Endodermal cell (in vitro differentiated cells): ENCODE results near the gene PGGHG. TPM values are rescaled to one million over a fixed set of nuclear protein-coding genes. Genes with fewer than 3 reads are reported as not detected.
"Not testable (repeated sequence)": the region's sequence is repeated elsewhere in the genome, so short reads cannot be mapped to it uniquely, and the experiment has no call there.

Experiments
- DNase-seq: peaks from one replicate; pipeline ENCODE4 v3.0.0-alpha.2; 2017
- H3K27ac ChIP-seq: 2 replicates; pipeline ENCODE4 v1.5.1; 2013; ENCODE audit warnings: mild to moderate bottlenecking, low read depth, low read length, moderate library complexity
- H3K27me3 ChIP-seq: 2 replicates; pipeline ENCODE4 v1.6.1; 2013; ENCODE audit warnings: mild to moderate bottlenecking, low read length, moderate library complexity; ENCODE audit not compliant: insufficient read depth, control insufficient read depth, poor library complexity, severe bottlenecking
- H3K36me3 ChIP-seq: 2 replicates; pipeline ENCODE4 v1.7.0; 2013; ENCODE audit warnings: mild to moderate bottlenecking, low read length, moderate library complexity; ENCODE audit not compliant: control insufficient read depth, insufficient read depth
- H3K4me1 ChIP-seq: one replicate; pipeline ENCODE4 v1.7.0; 2013; ENCODE audit warnings: low read length; ENCODE audit not compliant: control insufficient read depth, insufficient read depth
- H3K4me3 ChIP-seq: 2 replicates; pipeline ENCODE4 v1.5.1; 2013; ENCODE audit warnings: mild to moderate bottlenecking, low read length, moderate library complexity
- H3K9ac ChIP-seq: 2 replicates; pipeline ENCODE4 v1.6.1; 2013; ENCODE audit warnings: mild to moderate bottlenecking, low read length, moderate library complexity; ENCODE audit not compliant: poor library complexity, severe bottlenecking; ENCODE audit errors: extremely low read depth
- H3K9me3 ChIP-seq: 2 replicates; pipeline ENCODE4 v1.6.1; 2013; ENCODE audit warnings: mild to moderate bottlenecking, low read length, moderate library complexity; ENCODE audit not compliant: control insufficient read depth
- H3K27ac Mint-ChIP-seq: 2 replicates; pipeline ENCODE4 v1.8.0; 2020; ENCODE audit warnings: mixed read lengths
- H3K27me3 Mint-ChIP-seq: 2 replicates; pipeline ENCODE4 v1.8.0; 2021; ENCODE audit warnings: mild to moderate bottlenecking, mixed read lengths; ENCODE audit not compliant: insufficient read depth
- H3K36me3 Mint-ChIP-seq: 2 replicates; pipeline ENCODE4 v1.8.0; 2020; ENCODE audit warnings: low read depth, mixed read lengths
- H3K4me1 Mint-ChIP-seq: 2 replicates; pipeline ENCODE4 v1.8.0; 2020; ENCODE audit warnings: mixed read lengths
- H3K4me3 Mint-ChIP-seq: 2 replicates; pipeline ENCODE4 v1.8.0; 2020; ENCODE audit warnings: mild to moderate bottlenecking, moderate library complexity, mixed read lengths
- H3K9me3 Mint-ChIP-seq: 2 replicates; pipeline ENCODE4 v1.8.0; 2020; ENCODE audit warnings: mild to moderate bottlenecking, mixed read lengths
- WGBS, 2 experiments: methylation state at CpG; one replicate each; pipeline versions ENCODE4 v1.1.5 to v1.1.7; 2013; ENCODE audit warnings: missing lambda C conversion rate in 2 of 2, mixed read lengths in 1 of 2; ENCODE audit not compliant: insufficient coverage in 1 of 2, insufficient read length in 1 of 2; 5-methylcytosine and 5-hydroxymethylcytosine counted together
- total RNA-seq, 2 donors: library from RNA; stranded (reverse); fragmentation: NEBNext Ultra II Directional in 1 of 2; extraction: Animal tissue kit (Norgen Biotek cat#: 25700) in 1 of 2; gene quantifications; 2 replicates in 1 of 2; 3 replicates in 1 of 2; pipeline ENCODE4 v1.2.1, GENCODE V29; 2021
- TF ChIP-seq, protein P1 (sequence below): fragments of 200-600 bp; sonication (generic); conservative IDR thresholded peaks from 2 replicates; pipeline ENCODE4 v1.5.0; 2021; ENCODE audit warnings: antibody characterized with exemption, mild to moderate bottlenecking

The PGGHG gene
- total RNA-seq, 2 donors from 2014 or later, result 129 to 186 TPM

GRCh38 chr11:316891-317301, 28.0 kb downstream of the PGGHG start:
- TF ChIP-seq, protein P1, sequence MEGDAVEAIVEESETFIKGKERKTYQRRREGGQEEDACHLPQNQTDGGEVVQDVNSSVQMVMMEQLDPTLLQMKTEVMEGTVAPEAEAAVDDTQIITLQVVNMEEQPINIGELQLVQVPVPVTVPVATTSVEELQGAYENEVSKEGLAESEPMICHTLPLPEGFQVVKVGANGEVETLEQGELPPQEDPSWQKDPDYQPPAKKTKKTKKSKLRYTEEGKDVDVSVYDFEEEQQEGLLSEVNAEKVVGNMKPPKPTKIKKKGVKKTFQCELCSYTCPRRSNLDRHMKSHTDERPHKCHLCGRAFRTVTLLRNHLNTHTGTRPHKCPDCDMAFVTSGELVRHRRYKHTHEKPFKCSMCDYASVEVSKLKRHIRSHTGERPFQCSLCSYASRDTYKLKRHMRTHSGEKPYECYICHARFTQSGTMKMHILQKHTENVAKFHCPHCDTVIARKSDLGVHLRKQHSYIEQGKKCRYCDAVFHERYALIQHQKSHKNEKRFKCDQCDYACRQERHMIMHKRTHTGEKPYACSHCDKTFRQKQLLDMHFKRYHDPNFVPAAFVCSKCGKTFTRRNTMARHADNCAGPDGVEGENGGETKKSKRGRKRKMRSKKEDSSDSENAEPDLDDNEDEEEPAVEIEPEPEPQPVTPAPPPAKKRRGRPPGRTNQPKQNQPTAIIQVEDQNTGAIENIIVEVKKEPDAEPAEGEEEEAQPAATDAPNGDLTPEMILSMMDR, result no peak

DNA sequence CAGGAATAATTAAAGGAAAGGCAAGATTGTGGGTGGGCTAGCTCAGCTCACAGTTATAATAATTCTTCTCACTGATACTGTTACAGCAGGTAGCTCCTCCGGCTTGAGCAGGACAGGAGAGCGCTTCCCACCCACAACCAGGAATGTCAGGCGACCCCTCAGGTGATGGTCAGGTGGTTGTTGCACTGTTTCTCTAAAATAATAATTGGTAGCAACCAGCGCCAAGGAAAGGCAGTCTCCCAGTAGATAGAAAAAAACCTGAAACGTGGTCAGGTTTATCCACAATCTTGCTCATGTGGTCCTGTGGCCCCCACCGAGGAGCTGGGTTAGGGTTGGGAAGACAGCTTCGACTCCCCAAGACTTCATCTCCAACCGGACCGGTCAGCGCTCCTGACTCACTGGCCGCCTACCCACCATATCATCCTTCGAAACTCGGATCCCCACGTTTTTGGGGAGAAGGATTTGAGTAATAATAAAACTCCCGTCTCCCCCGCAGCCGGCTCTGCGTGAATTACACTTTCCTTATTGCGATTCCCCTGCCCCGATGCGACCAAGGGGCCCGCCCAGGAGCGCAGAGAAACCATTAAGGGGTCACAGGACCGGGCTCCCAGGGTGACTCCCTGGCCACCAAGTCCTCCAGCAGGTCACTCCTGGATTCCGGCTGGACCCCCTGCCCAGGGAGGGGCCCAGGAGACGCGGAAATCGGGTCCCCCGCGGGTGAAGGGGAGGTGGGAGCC, 28.9 kb downstream of the PGGHG start:
- DNase-seq, result peak; percentile 82
- Mint-ChIP-seq H3K36me3 (peaks cover 13% of the 10 kb centered on the region), H3K27ac (peak overlapping the region; percentile 98), H3K4me3 (peak overlapping the region; percentile 94), H3K4me1 (peaks cover 25% of the 10 kb centered on the region)
- not testable (repeated sequence) for H3K4me1 ChIP-seq, H3K9me3 ChIP-seq, H3K9me3 Mint-ChIP-seq, H3K27me3 Mint-ChIP-seq, H3K27me3 ChIP-seq
- Histone ChIP-seq H3K36me3 (peaks cover 11% of the 10 kb centered on the region), H3K4me3 (peak overlapping the region; percentile 100), H3K9ac (peak overlapping the region; percentile 95), H3K27ac (peak overlapping the region; percentile 57)
- WGBS, 2 experiments, result 6 to 39% methylated on average over 3 to 10 of the region's 30 CpGs

More at GRCh38 chr11:316891-317301, 28.0 kb downstream of the PGGHG start:
- H3K9ac ChIP-seq, result peak overlapping the region; percentile 95
- DNase-seq, result peak; percentile 86
- H3K27ac Mint-ChIP-seq, result peak overlapping the region; percentile 98
- no peaks in the 10 kb centered on the region for H3K9me3 Mint-ChIP-seq
- H3K9me3 ChIP-seq, result no peaks in the 10 kb centered on the region
- no peaks in the 10 kb centered on the region for H3K27me3 ChIP-seq
- H3K36me3 Mint-ChIP-seq, result peaks cover 13% of the 10 kb centered on the region
- no peaks in the 10 kb centered on the region for H3K27me3 Mint-ChIP-seq
- 1 to 3% methylated on average over 5 to 7 of the region's 7 CpGs for WGBS, 2 experiments
- H3K27ac ChIP-seq, result peak overlapping the region; percentile 66
- H3K4me3 ChIP-seq, result peak overlapping the region; percentile 100
- H3K4me1 Mint-ChIP-seq, result peaks cover 30% of the 10 kb centered on the region
- peak overlapping the region; percentile 94 for H3K4me3 Mint-ChIP-seq
- peaks cover 10% of the 10 kb centered on the region for H3K4me1 ChIP-seq
- H3K36me3 ChIP-seq, result peaks cover 11% of the 10 kb centered on the region

GRCh38 chr11:318405-319120, 29.6 kb downstream of the PGGHG start:
- not testable (repeated sequence) for H3K27ac Mint-ChIP-seq, H3K27me3 Mint-ChIP-seq, H3K27ac ChIP-seq, DNase-seq, H3K4me1 ChIP-seq, H3K27me3 ChIP-seq, H3K9ac ChIP-seq, H3K4me3 ChIP-seq, H3K9me3 Mint-ChIP-seq, H3K9me3 ChIP-seq
- H3K36me3 ChIP-seq, result peaks cover 11% of the 10 kb centered on the region
- Mint-ChIP-seq H3K4me3 (peak overlapping the region; percentile 89), H3K36me3 (peaks cover 13% of the 10 kb centered on the region), H3K4me1 (peaks cover 18% of the 10 kb centered on the region)
- WGBS, 2 experiments, result 5% methylated on average over 8 of the region's 79 CpGs; no CpG with 5 or more reads in 1 of the 2 experiments
